Lower leg skin (tissue), 4 donors: Measurements from ENCODE around the gene CYP11A1. TPM values are rescaled to one million over a fixed set of nuclear protein-coding genes. Genes with fewer than 3 reads are reported as not detected.

Source experiments
- DNase-seq, 2 donors: peaks; one replicate each; pipeline ENCODE4 v3.0.0-alpha.2; 2019; ENCODE audit warnings: low spot score in 2 of 2
- H3K4me3 ChIP-seq: fragments of 200-600 bp; sonication (generic); 2 replicates; pipeline ENCODE4 v1.5.1; 2017; ENCODE audit warnings: mild to moderate bottlenecking, low read depth; ENCODE audit not compliant: poor library complexity, severe bottlenecking
- POLR2A ChIP-seq, 2 donors: fragments of 450-650 bp; IDR thresholded peaks; one replicate each; pipeline ENCODE4 v1.6.1; 2016 to 2017; ENCODE audit warnings: antibody characterized with exemption in 2 of 2, mild to moderate bottlenecking in 1 of 2, moderate library complexity in 1 of 2
- WGBS, 2 donors: methylation state at CpG; one replicate each; pipeline ENCODE4 v1.1.5; 2018; 5-methylcytosine and 5-hydroxymethylcytosine counted together
- intact Hi-C: fragments of 100-400 bp; cut with DNase I; formaldehyde crosslinking; loops from one replicate; pipeline ENCODE4 v1.15.0; 2023; ENCODE audit warnings: low total_unique reads
- total RNA-seq, 4 donors: library from RNA; depleted of rRNA; stranded (reverse); fragments of >200 nt; gene quantifications; one replicate each; pipeline ENCODE4 v1.1.0, GENCODE V29; 2016
- TF ChIP-seq, protein P1 (sequence below), 3 donors: fragments of 450-650 bp; IDR thresholded peaks; one replicate each; pipeline ENCODE4 v1.5.1; 2016; ENCODE audit warnings: antibody characterized with exemption in 3 of 3, mild to moderate bottlenecking in 3 of 3, moderate library complexity in 2 of 3

CYP11A1 gene
- total RNA-seq, 4 donors from 2014 or later = 0.34 to 0.75 (median 0.49) TPM; not detected in 1

DNA sequence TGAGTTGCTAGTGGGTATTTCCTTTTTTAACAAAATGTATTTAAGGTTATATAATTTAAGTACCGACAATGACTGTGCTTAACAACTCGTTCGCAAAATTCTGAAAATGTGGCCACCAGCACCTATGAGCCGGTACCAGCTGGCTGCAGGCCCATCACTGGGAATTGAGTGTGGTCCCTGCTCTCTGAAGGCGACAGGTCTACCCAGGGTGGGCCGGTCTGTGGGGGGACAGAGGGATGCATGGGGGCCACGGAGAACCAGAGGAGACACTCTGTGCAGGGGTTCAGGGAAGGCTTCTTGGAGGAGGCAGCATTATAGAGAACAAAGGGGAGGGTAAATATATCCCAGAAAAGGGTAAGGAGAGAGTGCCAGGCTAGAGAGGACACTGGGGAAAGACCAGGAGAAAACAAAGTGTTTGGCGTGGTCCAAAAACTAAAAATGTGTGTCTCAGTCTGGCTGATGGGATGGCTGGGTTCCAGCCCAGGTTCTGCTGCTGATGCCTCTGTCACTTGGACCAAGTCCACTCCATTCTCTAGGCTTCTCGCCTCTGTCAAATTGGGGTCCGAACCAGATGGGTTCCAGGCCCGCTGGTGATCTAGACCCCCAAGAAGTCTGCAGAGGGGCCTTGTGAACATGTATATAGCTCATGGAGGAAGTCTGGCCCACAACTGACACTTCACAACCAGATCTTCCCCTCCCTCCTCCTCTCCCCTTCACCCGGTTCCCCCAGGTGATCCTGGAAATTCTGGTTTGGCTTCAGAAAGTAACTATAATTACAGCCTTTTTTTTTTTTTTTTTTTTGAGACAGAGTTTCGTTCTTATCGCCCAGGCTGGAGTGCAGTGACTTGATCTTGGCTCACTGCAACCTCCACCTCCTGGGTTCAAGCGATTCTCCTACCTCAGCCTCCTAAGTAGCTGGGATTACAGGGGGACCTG, 10.7 kb upstream of the CYP11A1 start:
- DNase-seq = no peak
- intact Hi-C loops = loop anchor here (10.0 kb wide), 1 partner anchor 117 kb away; no protein-coding TSS in a partner anchor
- H3K4me3 ChIP-seq = no peak overlapping the region
- WGBS, 2 donors = 69 to 73% methylated on average over 15 of the region's 15 CpGs
- no peak for TF ChIP-seq POLR2A (IDR thresholded peaks at IDR 0.05)
- TF ChIP-seq, protein P1, sequence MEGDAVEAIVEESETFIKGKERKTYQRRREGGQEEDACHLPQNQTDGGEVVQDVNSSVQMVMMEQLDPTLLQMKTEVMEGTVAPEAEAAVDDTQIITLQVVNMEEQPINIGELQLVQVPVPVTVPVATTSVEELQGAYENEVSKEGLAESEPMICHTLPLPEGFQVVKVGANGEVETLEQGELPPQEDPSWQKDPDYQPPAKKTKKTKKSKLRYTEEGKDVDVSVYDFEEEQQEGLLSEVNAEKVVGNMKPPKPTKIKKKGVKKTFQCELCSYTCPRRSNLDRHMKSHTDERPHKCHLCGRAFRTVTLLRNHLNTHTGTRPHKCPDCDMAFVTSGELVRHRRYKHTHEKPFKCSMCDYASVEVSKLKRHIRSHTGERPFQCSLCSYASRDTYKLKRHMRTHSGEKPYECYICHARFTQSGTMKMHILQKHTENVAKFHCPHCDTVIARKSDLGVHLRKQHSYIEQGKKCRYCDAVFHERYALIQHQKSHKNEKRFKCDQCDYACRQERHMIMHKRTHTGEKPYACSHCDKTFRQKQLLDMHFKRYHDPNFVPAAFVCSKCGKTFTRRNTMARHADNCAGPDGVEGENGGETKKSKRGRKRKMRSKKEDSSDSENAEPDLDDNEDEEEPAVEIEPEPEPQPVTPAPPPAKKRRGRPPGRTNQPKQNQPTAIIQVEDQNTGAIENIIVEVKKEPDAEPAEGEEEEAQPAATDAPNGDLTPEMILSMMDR (IDR thresholded peaks at IDR 0.05) = no peak

GRCh38 chr15:74376825-74377581, 9.6 kb upstream of the CYP11A1 start:
- no peak overlapping the region for H3K4me3 ChIP-seq
- intact Hi-C loops = loop anchor here (10.0 kb wide), 1 partner anchor 118 kb away; no protein-coding TSS in a partner anchor
- TF ChIP-seq POLR2A (IDR thresholded peaks at IDR 0.05) = no peak
- TF ChIP-seq, protein P1 (IDR thresholded peaks at IDR 0.05) = no peak
- 78 to 82% methylated on average over 6 of the region's 6 CpGs for WGBS, 2 donors
- peak in 1 of 2 donors; percentile 7 for DNase-seq

DNA sequence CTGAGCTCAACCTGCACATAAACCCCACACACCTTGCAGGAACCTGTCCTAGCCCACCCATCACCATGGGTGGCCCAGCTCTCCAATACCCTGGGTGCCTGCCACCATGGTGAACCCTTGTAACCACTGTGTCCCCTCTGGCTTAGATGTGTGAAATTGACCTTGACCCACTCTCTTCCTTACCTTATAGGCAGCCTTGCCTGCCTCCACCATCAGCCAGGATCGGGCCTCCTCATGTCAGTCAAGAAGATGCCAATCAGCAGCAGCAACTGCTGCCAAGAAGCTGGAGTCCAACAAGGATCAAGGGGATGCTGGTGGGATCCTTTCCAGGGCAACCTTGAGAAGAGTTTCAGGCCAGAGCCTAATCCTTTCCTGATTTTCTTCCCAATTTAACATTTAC, 8.8 kb upstream of the CYP11A1 start:
- no peak for TF ChIP-seq POLR2A (IDR thresholded peaks at IDR 0.05)
- TF ChIP-seq, protein P1 (IDR thresholded peaks at IDR 0.05) = no peak
- 89 to 100% methylated on average over 1 of the region's 1 CpG for WGBS, 2 donors
- DNase-seq = peak in 1 of 2 donors; percentile 46
- intact Hi-C loops = loop anchor here (10.0 kb wide), 1 partner anchor 119 kb away; no protein-coding TSS in a partner anchor
- H3K4me3 ChIP-seq = no peak overlapping the region

- DNase-seq = peak; percentile 83 to 96
- TF ChIP-seq POLR2A (IDR thresholded peaks at IDR 0.05) = no peak
- TF ChIP-seq, protein P1 (IDR thresholded peaks at IDR 0.05) = peak in 1 of 3 donors; percentile 45
- 11% methylated on average over 9 of the region's 9 CpGs for WGBS, 2 donors
- H3K4me3 ChIP-seq = no peak overlapping the region
- intact Hi-C loops = loop anchor here (10.0 kb wide), 1 partner anchor 120 kb away; no protein-coding TSS in a partner anchor
Measured at GRCh38 chr15:74375303-74375693, 7.9 kb upstream of the CYP11A1 start.

DNA sequence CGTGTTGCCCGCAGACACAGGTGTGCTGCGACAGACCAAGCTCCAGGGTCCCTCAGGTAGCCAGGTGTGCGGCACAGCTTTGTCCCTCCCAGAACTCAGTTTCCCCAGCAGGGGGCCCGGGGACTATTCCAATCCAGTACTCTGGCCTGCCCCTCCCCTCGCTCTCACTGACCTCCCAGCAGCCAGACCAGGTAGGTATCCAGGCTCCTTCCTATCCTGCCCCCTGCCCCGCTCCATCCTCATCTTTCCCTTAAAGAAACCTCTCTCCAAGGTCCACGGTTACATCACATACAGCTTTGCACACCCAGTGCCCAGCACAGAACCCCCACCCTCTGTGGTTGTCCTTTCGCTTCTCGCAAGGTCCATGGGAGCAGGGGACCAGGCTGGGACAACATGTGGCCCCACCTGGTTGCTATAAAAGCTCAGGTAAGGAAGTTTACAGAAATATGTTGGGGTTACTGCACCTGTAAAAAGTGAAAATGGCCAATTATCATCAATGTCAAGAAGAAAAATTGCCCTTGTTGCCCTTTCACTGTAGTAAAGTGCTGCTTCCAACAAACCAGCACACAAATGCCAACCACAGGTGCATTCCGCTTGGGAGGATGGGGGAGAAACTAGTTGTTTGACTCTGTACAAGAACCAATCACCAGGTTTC, 7.3 kb upstream of the CYP11A1 start:
- WGBS, 2 donors = 20 to 36% methylated on average over 8 to 11 of the region's 11 CpGs
- H3K4me3 ChIP-seq = no peak overlapping the region
- TF ChIP-seq POLR2A (IDR thresholded peaks at IDR 0.05) = no peak
- TF ChIP-seq, protein P1 (IDR thresholded peaks at IDR 0.05) = no peak
- DNase-seq = no peak
- intact Hi-C loops = loop anchor here (5.0 to 10.0 kb wide), 2 partner anchors 120 to 258 kb away; no protein-coding TSS in a partner anchor
